Neuronal stem cell (in vitro differentiated cells): ENCODE results near the gene CADM3.

Source experiments
- DNase-seq: peaks from one replicate; pipeline ENCODE4 v3.0.0-alpha.2; 2013; ENCODE audit warnings: low spot score
- H2AFZ ChIP-seq: one replicate; pipeline ENCODE4 v1.6.1; 2013; ENCODE audit warnings: mild to moderate bottlenecking, low read length, inconsistent platforms
- H2AK5ac ChIP-seq: 2 replicates; pipeline ENCODE4 v1.6.1; 2013; ENCODE audit warnings: low read depth, mild to moderate bottlenecking, inconsistent platforms, low read length, moderate library complexity, mixed read lengths
- H2BK120ac ChIP-seq: 2 replicates; pipeline ENCODE4 v1.6.1; 2013; ENCODE audit warnings: low read depth, mild to moderate bottlenecking, inconsistent platforms, low read length, moderate library complexity, mixed read lengths
- H2BK12ac ChIP-seq: one replicate; pipeline ENCODE4 v1.6.1; 2013; ENCODE audit warnings: low read length, inconsistent platforms
- H2BK15ac ChIP-seq: 2 replicates; pipeline ENCODE4 v1.6.1; 2013; ENCODE audit warnings: mild to moderate bottlenecking, low read length, inconsistent platforms, mixed read lengths
- H2BK5ac ChIP-seq: one replicate; pipeline ENCODE4 v1.6.1; 2013; ENCODE audit warnings: inconsistent platforms, mild to moderate bottlenecking, low read length, moderate library complexity
- H3K14ac ChIP-seq: one replicate; pipeline ENCODE4 v1.6.1; 2013; ENCODE audit warnings: low read length, inconsistent platforms
- H3K18ac ChIP-seq: 2 replicates; pipeline ENCODE4 v1.6.1; 2013; ENCODE audit warnings: low read length, inconsistent platforms
- H3K23ac ChIP-seq: 2 replicates; pipeline ENCODE4 v1.6.1; 2013; ENCODE audit warnings: low read depth, mild to moderate bottlenecking, mixed read lengths, low read length, inconsistent platforms; ENCODE audit not compliant: poor library complexity
- H3K27ac ChIP-seq: replicated peaks from 3 replicates; pipeline ENCODE4 v1.5.1; 2013; ENCODE audit warnings: low read length, inconsistent platforms
- H3K27me3 ChIP-seq, 3 experiments: 2 replicates each; pipeline ENCODE4 v1.6.1; 2013; ENCODE audit warnings: low read length in 3 of 3, mild to moderate bottlenecking in 2 of 3, inconsistent platforms in 1 of 3, low read depth in 1 of 3, mixed read lengths in 1 of 3, moderate library complexity in 1 of 3; ENCODE audit not compliant: control insufficient read depth in 3 of 3, insufficient read depth in 3 of 3
- H3K36me3 ChIP-seq, 2 donors: replicated peaks in 1 of 2; 2 replicates each; pipeline ENCODE4 v1.6.1; 2013; ENCODE audit warnings: low read length in 2 of 2; ENCODE audit not compliant: control insufficient read depth in 2 of 2, insufficient read depth in 2 of 2
- H3K4ac ChIP-seq: 2 replicates; pipeline ENCODE4 v1.6.1; 2013; ENCODE audit warnings: inconsistent platforms, mild to moderate bottlenecking, low read length, moderate library complexity
- H3K4me1 ChIP-seq, 2 donors: 1 replicate in 1 of 2; 2 replicates in 1 of 2; pipeline ENCODE4 v1.6.1; 2013; ENCODE audit warnings: low read length in 2 of 2, low read depth in 1 of 2; ENCODE audit not compliant: control insufficient read depth in 2 of 2, insufficient read depth in 1 of 2
- H3K4me2 ChIP-seq: one replicate; pipeline ENCODE4 v1.6.1; 2013; ENCODE audit warnings: mild to moderate bottlenecking, low read length, inconsistent platforms; ENCODE audit not compliant: insufficient read depth, poor library complexity, severe bottlenecking
- H3K4me3 ChIP-seq, 2 donors: 2 replicates each; pipeline ENCODE4 v1.5.1; 2013; ENCODE audit warnings: low read length in 2 of 2, mild to moderate bottlenecking in 2 of 2, inconsistent platforms in 1 of 2, moderate library complexity in 1 of 2
- H3K79me1 ChIP-seq: one replicate; pipeline ENCODE4 v1.6.1; 2013; ENCODE audit warnings: low read depth, mild to moderate bottlenecking, inconsistent platforms, low read length, moderate library complexity
- H3K9ac ChIP-seq: one replicate; pipeline ENCODE4 v1.6.1; 2013; ENCODE audit warnings: mild to moderate bottlenecking, low read depth, low read length, inconsistent platforms; ENCODE audit not compliant: poor library complexity
- H3K9me3 ChIP-seq, 2 donors: replicated peaks in 1 of 2; 2 replicates each; pipeline versions ENCODE3 to v1.6.1; 2013; ENCODE audit warnings: low read length in 2 of 2, mild to moderate bottlenecking in 2 of 2, inconsistent platforms in 1 of 2, low read depth in 1 of 2, mixed read lengths in 1 of 2, moderate library complexity in 1 of 2; ENCODE audit not compliant: control insufficient read depth in 2 of 2, insufficient read depth in 1 of 2
- H4K8ac ChIP-seq: one replicate; pipeline ENCODE4 v1.6.1; 2013; ENCODE audit warnings: low read depth, mild to moderate bottlenecking, inconsistent platforms, low read length, moderate library complexity
- H4K91ac ChIP-seq: one replicate; pipeline ENCODE4 v1.6.1; 2013; ENCODE audit warnings: low read length, low read depth, mild to moderate bottlenecking, inconsistent platforms; ENCODE audit not compliant: poor library complexity
- WGBS, 2 donors: extraction: QIAGEN DNeasy Blood & Tissue Kit; methylation state at CpG; one replicate each; pipeline ENCODE4 v1.1.7; 2013; ENCODE audit warnings: missing lambda C conversion rate in 2 of 2, mixed read lengths in 1 of 2; ENCODE audit not compliant: insufficient read length in 2 of 2, insufficient replicate concordance in 1 of 2; ENCODE audit errors: extremely low coverage in 2 of 2; 5-methylcytosine and 5-hydroxymethylcytosine counted together

Gene CADM3

DNA sequence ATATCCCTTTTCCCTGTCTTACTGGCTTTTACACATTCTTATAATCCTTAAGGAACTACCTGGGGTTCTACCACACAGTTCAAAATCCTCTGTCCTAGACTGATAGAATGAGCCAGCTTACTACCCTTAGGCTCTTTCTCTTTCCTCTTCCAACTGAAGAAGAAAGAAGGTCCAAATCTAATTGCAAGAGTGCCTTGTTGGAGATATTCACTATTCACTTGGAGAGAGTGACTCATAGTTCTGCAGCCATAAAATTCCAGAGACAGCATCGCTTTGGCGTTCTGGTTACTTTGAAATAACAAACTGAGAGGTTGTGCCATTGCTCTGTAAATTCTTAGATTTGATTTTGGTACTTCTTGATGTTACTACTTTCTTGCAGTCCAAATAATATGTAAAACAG is 4.2 kb downstream of the CADM3 start:
- H2BK5ac ChIP-seq = no peak overlapping the region
- H3K23ac ChIP-seq = no peak overlapping the region
- H3K36me3 ChIP-seq = no peaks in the 10 kb centered on the region
- no peak overlapping the region for H3K4me2 ChIP-seq
- H3K9me3 ChIP-seq = no peaks in the 10 kb centered on the region
- DNase-seq = no peak
- no peak overlapping the region for H2AK5ac ChIP-seq
- peaks cover 3% of the 10 kb centered on the region for H3K79me1 ChIP-seq
- peaks cover 8 to 11% of the 10 kb centered on the region in 2 donors for H3K4me1 ChIP-seq
- no peak overlapping the region for H3K9ac ChIP-seq
- H2BK120ac ChIP-seq = no peak overlapping the region
- H3K27me3 ChIP-seq = peaks cover 0 to 10% (median 0%) of the 10 kb centered on the region in 3 experiments
- H3K4ac ChIP-seq = no peak overlapping the region
- H4K8ac ChIP-seq = no peak overlapping the region
- no peak overlapping the region for H2BK12ac ChIP-seq
- no peak overlapping the region for H3K27ac ChIP-seq
- H2AFZ ChIP-seq = no peak overlapping the region
- H2BK15ac ChIP-seq = no peak overlapping the region
- no peak overlapping the region for H3K4me3 ChIP-seq
- no CpG with 5 or more reads among the region's 2 CpGs for WGBS, 2 donors
- no peak overlapping the region for H3K14ac ChIP-seq
- H3K18ac ChIP-seq = no peak overlapping the region
- no peak overlapping the region for H4K91ac ChIP-seq

DNA sequence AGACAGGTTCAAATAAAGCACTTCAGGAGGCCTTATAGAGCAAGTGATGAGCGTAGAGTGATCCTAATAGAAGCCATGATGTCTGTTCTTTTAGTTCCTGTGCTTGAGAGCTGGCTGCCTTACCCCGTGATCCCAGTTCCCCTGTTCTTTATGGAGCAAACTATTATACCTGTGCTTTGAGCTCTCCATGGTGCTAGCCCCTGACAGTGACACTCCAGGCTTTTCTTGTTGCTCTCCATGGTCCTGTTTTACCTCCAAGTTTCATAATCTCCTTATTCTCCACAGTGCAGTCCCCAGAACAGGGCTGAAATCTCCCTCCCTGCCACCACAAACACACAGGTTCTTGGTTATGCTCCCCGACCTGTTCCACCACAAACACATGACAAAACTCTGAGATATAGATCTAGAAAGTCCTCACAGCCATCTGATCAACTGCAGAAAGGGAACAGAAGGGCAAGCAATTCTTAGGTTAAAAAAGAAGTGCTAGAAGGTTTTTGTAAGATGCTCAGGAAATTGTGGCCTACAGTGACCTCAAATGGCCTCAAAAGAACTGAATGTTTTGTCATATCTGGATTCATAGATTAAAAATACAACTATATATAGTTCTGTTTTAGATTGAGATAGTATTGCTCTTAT is 6.0 kb downstream of the CADM3 start:
- Histone ChIP-seq H3K27ac (no peak overlapping the region), H4K91ac (no peak overlapping the region), H3K4ac (no peak overlapping the region), H2AFZ (no peak overlapping the region), H2BK5ac (no peak overlapping the region), H3K27me3 (peaks cover 0 to 5% (median 0%) of the 10 kb centered on the region in 3 experiments), H3K4me1 (peaks cover 3 to 6% of the 10 kb centered on the region in 2 donors), H3K9me3 (no peaks in the 10 kb centered on the region), H3K9ac (no peak overlapping the region), H3K79me1 (no peaks in the 10 kb centered on the region), H3K14ac (no peak overlapping the region), H2BK120ac (no peak overlapping the region), H2BK12ac (no peak overlapping the region), H2AK5ac (no peak overlapping the region), H3K23ac (no peak overlapping the region), H4K8ac (no peak overlapping the region), H3K36me3 (no peaks in the 10 kb centered on the region), H2BK15ac (no peak overlapping the region), H3K4me2 (no peak overlapping the region), H3K18ac (no peak overlapping the region), H3K4me3 (no peak overlapping the region)
- no CpG with 5 or more reads among the region's 3 CpGs for WGBS, 2 donors
- peak; percentile 89 for DNase-seq

DNA sequence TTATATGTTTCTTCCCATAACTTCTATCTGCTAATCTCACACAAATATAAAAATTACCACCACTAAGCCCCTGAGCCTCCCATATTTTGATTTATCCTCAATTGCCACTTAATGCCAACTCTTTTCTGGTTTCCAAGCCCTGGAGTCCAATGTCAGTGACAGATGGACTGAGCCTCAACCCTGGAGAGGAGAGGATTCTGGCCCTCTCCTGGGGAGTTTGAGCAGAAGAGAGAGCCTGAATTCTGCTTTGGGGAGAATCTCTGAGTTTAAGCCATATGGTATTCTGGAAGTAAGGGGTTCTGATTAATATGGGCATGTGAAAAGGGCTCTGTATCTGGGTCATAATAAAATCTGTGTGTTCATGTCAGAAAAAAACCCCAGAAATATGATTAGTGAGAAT is 8.5 kb downstream of the CADM3 start:
- no peaks in the 10 kb centered on the region for H3K36me3 ChIP-seq

DNA sequence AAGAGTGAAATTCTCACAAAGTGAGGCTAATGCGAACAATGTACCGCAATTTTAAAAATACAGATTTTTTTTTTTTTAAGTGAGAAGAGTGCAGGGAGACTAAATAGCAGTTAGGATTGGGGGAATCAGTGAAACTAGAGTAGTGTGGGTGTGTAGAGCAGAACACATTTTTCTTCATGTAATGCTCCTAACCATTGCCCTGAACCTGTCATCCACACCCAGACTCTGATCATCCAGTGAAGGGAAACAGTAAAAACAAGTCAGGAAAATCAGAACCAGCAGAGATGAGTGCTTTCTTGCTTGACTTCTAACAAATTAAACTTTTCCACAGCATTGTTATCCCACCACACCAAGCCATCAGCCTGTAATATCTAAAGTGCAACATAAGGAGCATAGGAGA is 9.1 kb downstream of the CADM3 start:
- H4K91ac ChIP-seq = no peak overlapping the region
- no CpG with 5 or more reads among the region's 2 CpGs for WGBS, 2 donors
- no peaks in the 10 kb centered on the region for H3K79me1 ChIP-seq
- H2AK5ac ChIP-seq = no peak overlapping the region
- no peak overlapping the region for H2BK12ac ChIP-seq
- no peak overlapping the region for H2BK120ac ChIP-seq
- H2AFZ ChIP-seq = no peak overlapping the region
- no peak overlapping the region for H3K9ac ChIP-seq
- H3K4ac ChIP-seq = no peak overlapping the region
- no peaks in the 10 kb centered on the region for H3K36me3 ChIP-seq
- H3K23ac ChIP-seq = no peak overlapping the region
- H4K8ac ChIP-seq = no peak overlapping the region
- H3K4me1 ChIP-seq = peaks cover 0 to 3% of the 10 kb centered on the region in 2 donors
- H3K18ac ChIP-seq = no peak overlapping the region
- H2BK15ac ChIP-seq = no peak overlapping the region
- no peak overlapping the region for H3K4me3 ChIP-seq
- no peak overlapping the region for H3K27ac ChIP-seq
- H2BK5ac ChIP-seq = no peak overlapping the region
- H3K27me3 ChIP-seq = no peaks in the 10 kb centered on the region
- H3K9me3 ChIP-seq = no peaks in the 10 kb centered on the region
- H3K14ac ChIP-seq = no peak overlapping the region
- H3K4me2 ChIP-seq = no peak overlapping the region
- no peak for DNase-seq

More for the DNA sequence above, 8.5 kb downstream of the CADM3 start:
- H2BK120ac ChIP-seq = no peak overlapping the region
- H3K4me3 ChIP-seq = no peak overlapping the region
- no peak overlapping the region for H3K14ac ChIP-seq
- no peak overlapping the region for H4K91ac ChIP-seq
- H3K23ac ChIP-seq = no peak overlapping the region
- H3K4me1 ChIP-seq = peaks cover 0 to 3% of the 10 kb centered on the region in 2 donors
- H3K9me3 ChIP-seq = no peaks in the 10 kb centered on the region
- no peak overlapping the region for H2AFZ ChIP-seq
- no peak overlapping the region for H2AK5ac ChIP-seq
- H3K4me2 ChIP-seq = no peak overlapping the region
- H2BK12ac ChIP-seq = no peak overlapping the region
- no peak overlapping the region for H3K4ac ChIP-seq
- H2BK5ac ChIP-seq = no peak overlapping the region
- no peak overlapping the region for H3K9ac ChIP-seq
- H3K79me1 ChIP-seq = no peaks in the 10 kb centered on the region
- no peak overlapping the region for H4K8ac ChIP-seq
- H3K27ac ChIP-seq = no peak overlapping the region
- no peaks in the 10 kb centered on the region for H3K27me3 ChIP-seq
- no peak overlapping the region for H2BK15ac ChIP-seq
- H3K18ac ChIP-seq = no peak overlapping the region
- DNase-seq = no peak
